Epithelial cell of proximal tubule (primary cell): ENCODE measurements around the gene EPO. TPM values are rescaled to one million over a fixed set of nuclear protein-coding genes. Genes with fewer than 3 reads are reported as not detected.
"Not testable (repeated sequence)": the region's sequence is repeated elsewhere in the genome, so short reads cannot be mapped to it uniquely, and the experiment has no call there.

Experiments used
- DNase-seq: peaks from one replicate; pipeline ENCODE4 v3.0.0-alpha.2; 2011; ENCODE audit warnings: low read depth
- H3K4me3 ChIP-seq: 2 replicates; pipeline ENCODE4 v1.5.1; 2011; ENCODE audit warnings: low read depth, mild to moderate bottlenecking, low read length
- total RNA-seq: library from RNA; depleted of rRNA; stranded (reverse); fragments of >200 nt; gene quantifications from 2 replicates; pipeline ENCODE4 v1.2.3, GENCODE V29; 2015
- TF ChIP-seq, protein P1 (sequence below): conservative IDR thresholded peaks from 2 replicates; pipeline ENCODE4 v1.5.1; 2012; ENCODE audit warnings: low read depth, mild to moderate bottlenecking, low read length

EPO gene
- total RNA-seq, 1 donor from 2014 or later: not detected

DNA sequence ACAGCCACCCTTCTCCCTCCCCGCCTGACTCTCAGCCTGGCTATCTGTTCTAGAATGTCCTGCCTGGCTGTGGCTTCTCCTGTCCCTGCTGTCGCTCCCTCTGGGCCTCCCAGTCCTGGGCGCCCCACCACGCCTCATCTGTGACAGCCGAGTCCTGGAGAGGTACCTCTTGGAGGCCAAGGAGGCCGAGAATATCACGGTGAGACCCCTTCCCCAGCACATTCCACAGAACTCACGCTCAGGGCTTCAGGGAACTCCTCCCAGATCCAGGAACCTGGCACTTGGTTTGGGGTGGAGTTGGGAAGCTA is 1.2 kb downstream of the EPO start:
- no peak for DNase-seq
- no peak overlapping the region for H3K4me3 ChIP-seq
- TF ChIP-seq, protein P1, sequence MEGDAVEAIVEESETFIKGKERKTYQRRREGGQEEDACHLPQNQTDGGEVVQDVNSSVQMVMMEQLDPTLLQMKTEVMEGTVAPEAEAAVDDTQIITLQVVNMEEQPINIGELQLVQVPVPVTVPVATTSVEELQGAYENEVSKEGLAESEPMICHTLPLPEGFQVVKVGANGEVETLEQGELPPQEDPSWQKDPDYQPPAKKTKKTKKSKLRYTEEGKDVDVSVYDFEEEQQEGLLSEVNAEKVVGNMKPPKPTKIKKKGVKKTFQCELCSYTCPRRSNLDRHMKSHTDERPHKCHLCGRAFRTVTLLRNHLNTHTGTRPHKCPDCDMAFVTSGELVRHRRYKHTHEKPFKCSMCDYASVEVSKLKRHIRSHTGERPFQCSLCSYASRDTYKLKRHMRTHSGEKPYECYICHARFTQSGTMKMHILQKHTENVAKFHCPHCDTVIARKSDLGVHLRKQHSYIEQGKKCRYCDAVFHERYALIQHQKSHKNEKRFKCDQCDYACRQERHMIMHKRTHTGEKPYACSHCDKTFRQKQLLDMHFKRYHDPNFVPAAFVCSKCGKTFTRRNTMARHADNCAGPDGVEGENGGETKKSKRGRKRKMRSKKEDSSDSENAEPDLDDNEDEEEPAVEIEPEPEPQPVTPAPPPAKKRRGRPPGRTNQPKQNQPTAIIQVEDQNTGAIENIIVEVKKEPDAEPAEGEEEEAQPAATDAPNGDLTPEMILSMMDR: no peak

DNA sequence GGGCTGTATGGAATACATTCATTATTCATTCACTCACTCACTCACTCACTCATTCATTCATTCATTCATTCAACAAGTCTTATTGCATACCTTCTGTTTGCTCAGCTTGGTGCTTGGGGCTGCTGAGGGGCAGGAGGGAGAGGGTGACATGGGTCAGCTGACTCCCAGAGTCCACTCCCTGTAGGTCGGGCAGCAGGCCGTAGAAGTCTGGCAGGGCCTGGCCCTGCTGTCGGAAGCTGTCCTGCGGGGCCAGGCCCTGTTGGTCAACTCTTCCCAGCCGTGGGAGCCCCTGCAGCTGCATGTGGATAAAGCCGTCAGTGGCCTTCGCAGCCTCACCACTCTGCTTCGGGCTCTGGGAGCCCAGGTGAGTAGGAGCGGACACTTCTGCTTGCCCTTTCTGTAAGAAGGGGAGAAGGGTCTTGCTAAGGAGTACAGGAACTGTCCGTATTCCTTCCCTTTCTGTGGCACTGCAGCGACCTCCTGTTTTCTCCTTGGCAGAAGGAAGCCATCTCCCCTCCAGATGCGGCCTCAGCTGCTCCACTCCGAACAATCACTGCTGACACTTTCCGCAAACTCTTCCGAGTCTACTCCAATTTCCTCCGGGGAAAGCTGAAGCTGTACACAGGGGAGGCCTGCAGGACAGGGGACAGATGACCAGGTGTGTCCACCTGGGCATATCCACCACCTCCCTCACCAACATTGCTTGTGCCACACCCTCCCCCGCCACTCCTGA is 2.4 kb downstream of the EPO start:
- DNase-seq: no peak
- no peak overlapping the region for H3K4me3 ChIP-seq

GRCh38 chr7:100723732-100724275 is 3.5 kb downstream of the EPO start:
- no peak for DNase-seq
- H3K4me3 ChIP-seq: no peak overlapping the region
- TF ChIP-seq, protein P1: no peak

More for the DNA sequence above, 2.4 kb downstream of the EPO start:
- TF ChIP-seq, protein P1: no peak

- DNase-seq: not testable (repeated sequence)
Measured at GRCh38 chr7:100724364-100724763, 4.1 kb downstream of the EPO start.

GRCh38 chr7:100726996-100727761 is 6.9 kb downstream of the EPO start:
- H3K4me3 ChIP-seq: no peak overlapping the region
- TF ChIP-seq, protein P1: no peak
- DNase-seq: no peak

More at GRCh38 chr7:100724364-100724763, 4.1 kb downstream of the EPO start:
- H3K4me3 ChIP-seq: not testable (repeated sequence)

- H3K4me3 ChIP-seq: no peak overlapping the region
- TF ChIP-seq, protein P1: no peak
- DNase-seq: no peak
Measured at GRCh38 chr7:100728196-100728595, 7.9 kb downstream of the EPO start.

- TF ChIP-seq, protein P1: no peak
- DNase-seq: no peak
- no peak overlapping the region for H3K4me3 ChIP-seq
Measured at GRCh38 chr7:100730136-100730800, 10.0 kb downstream of the EPO start.
